ENCODE results near the gene PSME2. TPM values are rescaled to one million over a fixed set of nuclear protein-coding genes. Genes with fewer than 3 reads are reported as not detected.

Gene PSME2, protein sequence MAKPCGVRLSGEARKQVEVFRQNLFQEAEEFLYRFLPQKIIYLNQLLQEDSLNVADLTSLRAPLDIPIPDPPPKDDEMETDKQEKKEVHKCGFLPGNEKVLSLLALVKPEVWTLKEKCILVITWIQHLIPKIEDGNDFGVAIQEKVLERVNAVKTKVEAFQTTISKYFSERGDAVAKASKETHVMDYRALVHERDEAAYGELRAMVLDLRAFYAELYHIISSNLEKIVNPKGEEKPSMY
- total RNA-seq, result 119 and 163 TPM in 2 replicates

DNA sequence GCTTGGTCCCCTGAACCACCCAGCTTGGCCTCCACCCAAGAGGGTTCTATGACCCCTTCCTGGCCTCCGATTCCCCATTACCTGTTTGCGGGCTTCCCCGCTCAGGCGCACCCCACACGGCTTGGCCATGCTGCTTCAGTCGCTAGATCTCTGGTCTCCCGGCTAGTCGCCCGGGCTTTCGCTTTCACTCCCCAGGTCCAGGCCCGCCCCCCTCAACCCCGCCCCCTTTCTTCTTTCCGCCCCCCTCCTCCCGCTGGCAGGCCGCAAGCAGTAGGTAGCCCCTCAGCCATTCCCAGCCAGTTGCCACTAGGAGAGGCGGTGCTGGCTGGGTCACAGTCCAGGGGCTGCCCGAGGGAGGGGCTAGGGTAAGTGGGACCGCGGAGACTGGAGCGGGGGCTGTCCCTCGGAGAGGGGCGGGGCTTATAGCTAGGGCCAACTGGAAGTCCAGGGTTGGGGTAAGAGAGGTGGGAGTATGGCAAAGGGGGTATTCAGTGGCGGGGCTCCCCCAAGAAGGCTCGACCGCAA is at the start of gene PSME2:
Gene PSME2, minus strand, starts transcription at position 158 of the 525 bp plus-strand sequence. Its CDS starts 29 bp downstream, at position 129.
- DNase-seq (ENCODE audit: low read depth in 2 of 2), result peak; percentile 92 to 99

DNA sequence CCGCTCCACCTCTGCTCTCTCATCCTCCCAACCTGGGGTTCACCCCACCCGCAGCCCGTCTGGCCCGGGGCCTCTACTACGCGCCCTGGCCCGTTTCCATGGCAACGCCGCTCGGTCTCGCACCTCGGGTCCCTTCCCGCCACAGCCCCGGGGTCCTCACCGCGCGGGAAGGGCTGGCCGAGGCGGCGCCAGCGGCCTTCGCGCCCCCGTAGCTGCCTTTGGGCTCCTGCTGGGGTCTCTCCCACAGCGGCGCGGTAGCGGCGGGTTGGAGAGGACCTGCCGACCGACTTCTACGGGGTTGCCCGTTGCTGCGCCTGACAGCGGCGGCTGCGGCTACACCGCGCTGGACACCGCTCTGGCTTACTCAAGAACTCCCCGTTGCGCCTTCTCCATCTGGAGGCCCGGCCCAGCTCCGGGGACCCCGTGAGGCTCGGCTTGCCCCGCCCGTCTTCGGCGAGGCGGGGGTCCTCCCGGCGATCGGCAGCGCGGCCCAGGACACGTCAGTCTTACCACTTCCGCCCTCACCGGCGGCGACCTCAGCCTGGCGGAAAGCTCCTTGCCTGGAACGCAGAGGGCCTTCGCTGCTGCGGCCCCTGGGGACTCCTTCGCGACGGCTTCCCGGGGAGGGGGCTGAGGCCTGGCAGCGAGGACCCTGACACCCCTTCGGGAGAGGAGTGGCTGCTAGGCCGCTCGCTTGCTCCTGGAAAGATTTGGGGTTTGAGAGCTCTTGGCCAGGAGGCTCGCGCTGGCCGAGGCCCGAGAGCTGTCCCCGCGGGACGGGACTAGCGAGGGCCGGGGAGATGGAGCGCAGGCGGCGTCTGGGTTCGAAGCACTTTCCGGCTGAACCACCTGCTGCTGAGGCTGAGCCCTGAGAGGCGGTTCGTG is 49.0 kb upstream of the PSME2 start, which contains the start of gene TM9SF1:
Gene TM9SF1, minus strand, starts transcription at position 256 of the 885 bp plus-strand sequence. CDS start 422 bp downstream, outside the sequence.
- DNase-seq (ENCODE audit: low read depth in 2 of 2), result peak; percentile 72 to 91

DNA sequence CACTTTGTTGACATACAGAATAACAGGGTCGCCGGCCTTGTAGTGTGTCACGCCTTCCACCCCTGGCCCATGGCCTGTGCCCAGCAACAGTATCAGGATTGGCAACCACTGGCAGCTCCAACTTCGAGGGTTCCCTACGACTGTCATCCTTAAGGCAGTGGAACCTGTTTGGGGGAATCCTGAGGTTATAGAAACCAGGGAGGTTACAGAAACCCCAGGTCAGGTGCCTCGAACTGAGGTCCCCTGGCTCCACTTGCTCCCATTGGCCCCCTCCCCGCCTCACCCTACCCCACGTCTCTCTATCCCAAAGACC is 48.4 kb upstream of the PSME2 start:
- no peak for DNase-seq (ENCODE audit: low read depth in 2 of 2)

DNA sequence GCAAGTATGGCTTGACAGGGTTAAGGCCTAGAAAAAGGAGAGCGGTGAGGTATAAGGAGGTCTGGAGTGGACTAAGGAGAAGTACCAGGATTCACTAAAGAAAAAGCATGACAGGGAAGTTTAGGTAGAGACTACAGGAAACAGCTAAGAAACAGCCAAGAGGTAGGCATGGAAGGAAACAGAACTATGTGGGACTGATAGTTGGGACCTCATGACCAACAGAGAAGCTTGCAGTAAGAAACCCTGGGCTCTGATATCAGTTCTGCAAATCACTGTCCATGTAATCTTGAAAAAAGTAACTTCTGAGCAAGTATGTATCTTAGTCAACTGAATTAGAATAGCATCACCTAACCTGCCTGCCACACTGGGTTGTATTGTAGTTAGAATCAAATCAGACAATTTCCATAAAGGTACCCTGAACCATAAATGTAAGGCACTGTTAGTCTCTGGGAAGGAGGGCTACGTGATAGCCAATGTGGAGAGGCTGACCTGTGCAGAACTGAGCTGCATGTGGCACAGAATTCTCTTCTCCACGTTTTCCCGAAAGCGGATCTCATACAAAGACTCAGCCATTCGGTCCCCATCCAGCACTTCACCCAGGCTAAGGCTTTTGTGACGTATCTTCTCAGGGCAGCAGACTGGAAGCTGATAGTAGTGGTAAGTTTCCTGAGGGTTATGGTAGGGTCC is 47.9 kb upstream of the PSME2 start:
- no peak for DNase-seq (ENCODE audit: low read depth in 2 of 2)

DNA sequence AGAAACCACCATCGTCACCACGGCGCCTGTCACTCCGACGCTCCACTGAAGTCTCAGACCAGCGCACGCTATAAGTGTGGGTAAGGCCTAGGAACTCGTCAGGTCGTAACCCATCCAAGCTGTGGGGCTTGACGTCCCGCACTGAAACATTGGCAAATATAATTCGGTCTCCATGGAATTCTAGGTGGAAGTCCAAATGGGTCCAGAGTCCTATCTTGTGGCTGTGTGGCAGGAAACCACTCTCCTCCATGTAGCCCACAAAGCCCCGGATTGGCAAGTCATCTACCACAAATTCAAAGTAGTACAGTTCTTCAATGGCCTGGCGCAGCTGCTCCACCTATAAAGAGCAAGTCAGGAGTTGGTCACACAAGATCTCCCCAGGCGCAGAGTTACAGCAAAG is 46.5 kb upstream of the PSME2 start:
- no peak for DNase-seq (ENCODE audit: low read depth in 2 of 2)

DNA sequence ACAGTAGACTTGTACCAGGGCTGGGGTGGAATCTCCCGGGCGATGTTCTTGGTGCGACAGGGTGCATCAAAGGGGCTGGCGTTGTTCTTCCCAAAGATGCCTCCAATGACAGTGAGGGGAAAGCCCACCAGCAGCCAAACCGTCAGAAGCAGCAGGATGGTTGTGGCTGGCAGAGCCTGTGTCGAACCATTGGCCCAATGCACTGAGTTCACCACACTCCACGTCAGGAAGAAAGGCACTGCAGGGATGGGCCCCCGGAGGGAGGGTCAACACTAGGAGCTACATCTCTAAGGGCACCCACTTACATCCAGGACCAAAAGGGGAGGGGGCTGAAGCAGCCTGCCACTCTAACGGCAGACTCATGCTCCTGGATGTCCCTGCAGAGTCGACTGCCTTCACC is 44.0 kb upstream of the PSME2 start:
- no peak for DNase-seq (ENCODE audit: low read depth in 2 of 2)

DNA sequence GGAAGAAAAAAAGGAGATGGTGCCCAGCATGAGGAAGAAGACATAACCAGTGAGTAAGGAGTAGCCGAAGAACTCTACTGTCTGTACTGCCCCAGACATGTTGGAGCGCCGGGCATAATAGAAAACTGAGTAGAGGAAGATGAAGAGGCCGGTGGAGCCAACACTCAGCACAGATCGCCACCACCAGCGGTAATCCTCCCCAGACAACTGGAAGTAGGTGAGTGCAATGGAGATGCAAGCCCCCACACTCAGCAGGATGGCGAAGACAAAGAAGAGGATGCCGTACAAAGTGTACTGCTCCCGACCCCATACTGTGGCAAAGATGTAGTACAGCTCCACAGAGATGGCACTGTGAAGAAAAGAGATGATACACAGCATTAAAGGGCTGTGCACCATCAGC is 43.0 kb upstream of the PSME2 start:
- no peak for DNase-seq (ENCODE audit: low read depth in 2 of 2)

DNA sequence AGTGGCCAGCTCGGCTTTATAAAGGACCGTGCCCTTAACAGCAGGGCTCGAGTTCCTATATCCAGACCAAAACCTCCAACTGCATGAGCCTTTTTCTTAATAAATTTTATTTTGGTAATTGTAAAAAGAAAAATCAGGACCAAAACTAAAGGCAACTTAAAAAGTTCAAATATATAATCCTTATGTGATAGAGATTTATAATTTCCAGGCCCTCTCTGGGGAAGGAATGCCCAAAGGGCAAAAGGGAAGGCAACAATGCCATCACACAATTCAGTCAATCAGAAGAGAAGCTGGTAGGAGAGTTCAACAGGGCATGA is 42.6 kb upstream of the PSME2 start:
- no peak for DNase-seq (ENCODE audit: low read depth in 2 of 2)

DNA sequence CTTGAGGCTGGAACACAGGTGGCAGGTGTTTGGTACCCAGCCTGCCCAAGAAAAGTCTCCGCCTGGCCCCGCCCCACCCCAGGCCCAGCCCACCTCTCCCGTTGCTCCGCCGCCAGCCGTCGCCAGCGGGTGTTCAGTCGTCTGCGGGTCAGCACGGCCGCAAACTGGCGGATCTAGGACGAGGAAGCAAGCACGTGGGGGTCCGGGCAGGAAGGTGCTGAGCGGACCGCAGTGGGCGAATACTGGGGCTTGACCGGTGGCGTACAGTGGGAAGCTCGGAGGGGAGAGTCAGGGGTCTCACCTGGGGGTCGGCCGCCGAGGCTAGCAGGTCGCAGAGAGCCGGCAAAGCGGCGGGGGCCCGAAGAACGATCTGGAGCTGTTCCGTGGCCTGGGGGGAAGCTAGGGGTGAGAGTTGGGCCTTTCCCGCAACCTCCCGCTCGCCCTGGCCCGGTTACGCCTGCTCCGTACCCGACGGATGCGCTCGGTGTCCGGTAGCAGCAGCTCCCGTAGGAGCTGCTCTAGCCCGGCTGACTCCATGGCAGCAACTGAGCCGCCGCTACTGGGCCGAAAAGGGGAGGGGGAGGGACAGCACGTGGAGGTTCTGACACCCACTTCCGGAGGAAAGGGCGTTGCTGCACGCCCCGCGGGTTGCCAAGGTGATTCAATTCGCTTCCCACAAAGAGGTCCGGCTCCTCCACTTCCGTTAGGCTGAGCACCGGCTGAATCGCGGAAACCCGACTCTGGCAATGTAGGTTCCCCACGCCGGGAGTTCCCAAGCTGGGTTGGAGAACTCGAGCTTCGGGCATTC is 42.0 kb upstream of the PSME2 start, which contains the start of gene IPO4:
Gene IPO4, minus strand, starts transcription at position 566 of the 808 bp plus-strand sequence. Its CDS starts 29 bp downstream, at position 537.
- DNase-seq (ENCODE audit: low read depth in 2 of 2), result peak; percentile 98 to 99

DNA sequence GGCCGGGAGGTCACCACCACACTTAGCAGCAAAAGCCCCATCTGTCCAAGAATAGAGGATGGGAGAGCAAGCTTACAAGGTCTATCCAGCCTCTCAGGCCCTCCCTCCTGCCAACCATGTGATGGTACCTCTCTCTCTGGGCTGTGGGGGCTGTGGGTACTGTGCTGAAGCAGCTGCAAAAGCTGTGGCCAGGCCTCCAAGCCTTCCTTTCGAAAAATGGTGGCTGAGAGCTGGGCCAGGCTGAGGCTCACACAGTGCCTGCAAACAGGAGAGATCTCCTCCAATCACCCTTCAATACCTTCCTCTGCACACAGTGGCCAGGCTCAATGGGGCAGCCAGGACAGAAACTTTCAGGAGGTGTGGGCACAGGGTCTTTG is 41.1 kb upstream of the PSME2 start:
- DNase-seq (ENCODE audit: low read depth in 2 of 2), result no peak

DNA sequence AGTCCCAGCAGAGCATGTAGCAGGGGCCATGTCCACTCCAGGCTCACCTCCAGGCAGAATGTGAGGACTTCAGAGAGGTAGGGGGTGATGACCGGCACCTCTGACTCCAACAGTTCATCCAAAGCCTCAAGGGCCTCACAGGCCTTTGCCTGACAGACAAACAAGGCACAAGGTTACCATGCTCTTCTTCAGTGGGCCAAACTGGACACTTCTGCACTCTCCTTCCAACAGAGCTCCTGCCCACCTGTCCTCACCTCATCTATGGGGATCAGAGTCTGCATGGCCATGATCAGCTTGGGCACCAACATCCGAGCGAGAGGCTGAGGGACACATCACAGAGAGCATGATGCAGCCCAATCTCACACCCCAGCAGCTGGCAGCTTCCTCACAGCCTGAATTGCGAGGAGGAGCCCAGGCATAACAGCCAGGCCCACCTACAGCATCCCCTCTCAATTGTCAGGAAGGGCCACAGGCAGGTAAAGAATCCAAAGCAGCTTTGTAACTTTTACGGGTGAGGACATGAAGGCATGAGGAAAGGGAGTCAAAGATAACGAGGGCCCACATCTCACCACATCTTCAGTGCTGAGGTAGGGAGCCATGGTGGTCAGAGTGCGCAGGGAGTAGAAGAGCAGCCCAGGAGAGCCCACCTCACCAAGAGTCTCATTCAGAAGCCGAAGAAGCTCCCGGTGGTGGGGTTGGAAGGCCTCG is 40.6 kb upstream of the PSME2 start:
- DNase-seq (ENCODE audit: low read depth in 2 of 2), result no peak

DNA sequence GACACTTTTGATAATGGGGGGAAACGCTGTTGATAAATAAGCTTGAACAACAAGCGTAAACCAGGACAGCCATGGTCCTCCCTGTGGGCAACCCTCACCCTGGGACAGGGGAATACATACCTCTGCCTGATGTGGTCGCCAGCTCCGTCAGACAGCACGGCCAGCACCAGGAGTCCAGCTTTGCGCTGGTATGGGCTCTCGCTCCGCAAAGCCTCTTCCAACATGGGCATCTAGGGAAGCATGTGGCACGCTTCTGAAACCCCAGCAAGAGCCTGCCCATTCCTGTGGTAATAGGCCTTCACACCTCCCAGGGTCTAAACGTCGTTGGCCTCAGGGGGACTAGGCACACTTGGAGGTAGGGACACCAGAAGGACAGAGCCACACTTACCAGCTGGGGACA is 39.3 kb upstream of the PSME2 start:
- DNase-seq (ENCODE audit: low read depth in 2 of 2), result no peak

DNA sequence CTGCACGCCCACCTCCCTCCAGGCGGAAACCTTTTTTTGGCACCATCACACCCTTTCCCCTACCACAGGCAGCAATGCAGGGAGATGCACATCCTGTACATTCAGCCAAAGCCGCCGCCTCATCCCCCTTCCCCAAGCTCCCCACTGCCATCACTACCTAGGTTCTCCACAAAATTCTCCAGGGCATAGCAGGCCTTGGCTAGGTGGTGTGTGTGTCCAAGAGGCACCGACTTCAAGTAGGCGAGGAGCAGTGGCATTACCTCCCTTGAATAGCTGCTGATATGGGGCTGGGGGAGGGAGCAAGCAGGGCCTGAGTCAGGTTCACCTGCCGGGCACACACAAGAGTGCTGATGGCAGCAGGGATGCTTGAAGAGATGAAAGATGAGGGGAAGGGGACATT is 38.6 kb upstream of the PSME2 start:
- no peak for DNase-seq (ENCODE audit: low read depth in 2 of 2)

DNA sequence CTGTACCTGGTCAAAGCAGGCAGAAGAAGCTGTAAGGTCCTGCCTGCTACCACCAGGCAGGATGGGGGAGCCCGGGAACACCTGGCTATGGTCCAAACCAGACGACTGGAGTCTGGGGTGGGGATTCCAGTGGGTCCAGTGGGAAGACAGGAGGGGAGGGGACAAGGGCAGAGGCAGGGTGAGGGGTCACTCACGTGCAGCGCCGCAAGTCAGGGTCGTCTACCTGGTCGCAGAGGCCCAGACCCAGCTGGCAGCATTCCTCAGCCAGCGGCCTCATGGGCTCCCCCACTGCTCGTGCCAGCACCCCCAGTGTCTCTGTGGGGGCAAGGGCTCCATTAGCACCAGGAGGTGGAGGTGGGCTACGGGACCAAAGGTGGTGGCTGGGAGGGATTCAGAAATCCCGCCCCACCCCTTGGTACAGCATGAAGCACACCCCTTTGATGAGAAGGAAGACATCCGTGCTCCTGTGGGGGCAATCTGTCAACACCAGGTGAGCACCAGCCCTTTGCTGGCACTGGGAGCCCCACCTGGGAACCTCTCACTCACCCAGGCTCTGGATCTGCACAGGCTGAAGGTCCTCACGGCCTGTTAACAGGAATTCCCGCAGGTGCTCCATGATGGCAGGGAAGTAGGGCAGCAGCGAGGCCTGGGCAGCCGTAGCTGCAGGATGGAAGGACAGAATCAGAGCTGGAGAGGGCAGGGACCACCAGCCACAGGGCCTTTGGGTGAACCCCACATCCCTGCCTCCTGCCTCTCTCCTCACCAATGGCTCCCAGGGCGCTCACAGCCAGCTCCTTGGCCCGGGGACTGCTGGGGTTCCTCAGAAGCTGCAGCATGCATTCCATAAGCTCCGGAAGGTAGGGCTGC is 37.9 kb upstream of the PSME2 start:
- no peak for DNase-seq (ENCODE audit: low read depth in 2 of 2)

DNA sequence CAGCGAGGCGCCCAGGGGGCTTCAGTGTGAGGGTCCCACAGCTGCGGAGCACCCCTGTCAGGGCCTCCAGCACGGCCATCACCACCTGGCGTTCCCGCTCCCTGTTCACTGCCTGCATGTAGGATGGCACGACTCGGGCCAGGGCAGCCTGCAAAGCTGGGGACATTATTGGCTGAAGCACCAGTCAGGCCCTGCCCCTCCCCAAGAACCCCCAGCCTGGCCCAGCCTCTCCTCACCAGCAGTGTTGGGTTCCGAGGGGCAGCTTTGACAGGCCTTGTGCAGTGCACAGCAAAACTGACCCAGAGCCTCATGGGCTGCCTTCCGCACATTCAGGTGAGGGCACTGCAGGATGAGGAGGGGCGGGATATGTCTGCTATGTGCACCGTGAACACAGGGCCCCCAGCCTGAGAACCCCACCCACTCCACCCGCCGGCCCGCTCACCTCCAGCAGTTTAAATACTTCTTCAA is 36.6 kb upstream of the PSME2 start:
- no peak for DNase-seq (ENCODE audit: low read depth in 2 of 2)

DNA sequence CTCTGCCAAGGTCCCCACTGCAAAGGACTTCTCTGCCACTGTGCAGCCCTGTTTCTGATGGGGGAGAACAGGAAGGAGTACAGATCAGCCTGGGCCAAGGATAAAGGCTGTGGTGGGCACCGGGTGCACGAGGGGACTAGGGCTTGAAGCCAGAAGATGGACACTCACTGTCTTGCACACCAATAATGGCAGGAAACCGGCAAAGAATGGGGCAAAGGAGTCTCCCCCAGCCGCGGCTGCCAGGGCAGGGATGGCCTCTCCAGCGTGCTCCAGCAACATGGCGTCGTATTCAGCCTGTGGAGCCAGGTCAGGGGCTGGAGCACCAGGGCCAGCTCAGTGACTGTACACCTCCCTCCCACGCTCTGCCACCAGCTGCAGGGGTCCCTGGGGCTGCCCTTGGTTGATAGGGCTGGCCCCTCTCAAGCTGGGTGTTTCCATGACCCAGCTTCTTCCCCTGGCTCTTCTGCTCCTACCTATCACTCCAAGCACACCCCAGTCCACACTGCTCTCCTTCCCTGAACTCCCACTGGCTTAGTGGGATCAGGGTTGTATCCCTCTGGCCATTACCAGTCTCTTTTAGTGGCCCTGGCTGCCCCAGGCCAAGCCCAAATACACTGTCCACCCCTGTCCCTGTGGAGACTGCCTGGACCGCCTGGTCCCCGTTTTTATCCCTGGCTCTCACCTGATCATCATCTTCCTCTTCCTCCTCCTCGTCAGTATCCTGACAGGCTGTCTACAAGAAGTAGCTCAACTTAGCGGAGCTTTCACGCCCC is 35.9 kb upstream of the PSME2 start:
- no peak for DNase-seq (ENCODE audit: low read depth in 2 of 2)

DNA sequence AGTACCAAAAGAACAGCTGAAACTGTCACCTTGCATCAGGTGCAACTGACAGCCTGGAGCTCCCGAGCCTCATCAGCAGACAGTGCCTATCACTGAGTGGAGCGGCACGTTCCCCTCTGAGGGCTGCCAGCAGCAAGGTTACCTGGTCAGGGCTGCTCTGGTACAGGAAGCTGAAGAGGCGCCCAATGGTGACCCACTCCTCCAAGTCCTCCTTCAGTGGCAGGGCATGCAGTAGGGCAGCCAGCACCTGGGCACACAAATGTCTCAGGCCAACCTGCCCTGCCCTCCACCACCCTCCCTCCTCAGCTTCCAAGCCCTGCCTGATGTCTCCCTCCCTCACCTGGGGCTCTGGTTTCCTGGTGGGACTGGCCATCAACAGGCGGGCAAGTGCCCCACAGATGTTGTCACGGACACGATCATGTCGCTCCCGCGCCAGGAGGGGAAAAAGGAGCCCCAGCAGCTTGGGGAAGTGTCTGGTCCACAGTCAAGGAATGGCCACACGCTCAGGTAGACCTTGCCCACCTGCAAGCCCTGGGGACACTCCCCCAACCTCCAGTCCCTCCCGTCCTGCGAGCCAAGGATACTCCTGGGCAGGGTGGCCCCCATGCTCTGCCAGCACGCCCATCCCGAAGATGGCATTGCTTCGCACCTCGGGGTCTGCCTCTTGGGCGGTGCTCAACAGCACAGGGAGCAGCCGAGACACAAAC is 35.1 kb upstream of the PSME2 start:
- DNase-seq (ENCODE audit: low read depth in 2 of 2), result no peak

Data from dermis microvascular lymphatic vessel endothelial cell (primary cell).